ENCODE measurements around the gene THRSP. TPM values are rescaled to one million over a fixed set of nuclear protein-coding genes. Genes with fewer than 3 reads are reported as not detected.
"Not testable (repeated sequence)": the region's sequence is repeated elsewhere in the genome, so short reads cannot be mapped to it uniquely, and the experiment has no call there.

The THRSP gene
- total RNA-seq, 1 experiment from 2014 or later, result not detected

GRCh38 chr11:78027759-78028158, 35.9 kb upstream of the THRSP start:
- Histone ChIP-seq H3K9me3 (ENCODE audit: low read length) (no peaks in the 10 kb centered on the region), H3F3A (ENCODE audit: low read length, unreplicated experiment) (no peaks in the 10 kb centered on the region), H3K4me2 (ENCODE audit: low read length) (0 out of 2 replicates have a peak overlapping the region, but pooled peaks have one; percentile 34), H3K9me2 (replicated peaks; ENCODE audit: low read length) (no peaks in the 10 kb centered on the region), H4K20me1 (ENCODE audit: low read length) (no peaks in the 10 kb centered on the region), H3K36me3 (ENCODE audit: low read depth, low read length) (no peaks in the 10 kb centered on the region), H3K27ac (ENCODE audit: low read length) (no peak overlapping the region), H3K4me1 (ENCODE audit: insufficient read depth, low read length) (peaks cover 29% of the 10 kb centered on the region), H3K27me3 (ENCODE audit: low read length) (no peaks in the 10 kb centered on the region), H3K79me2 (ENCODE audit: low read length) (no peaks in the 10 kb centered on the region), H3K4me3 (ENCODE audit: low read length) (no peak overlapping the region), H3K9ac (ENCODE audit: low read length) (no peak overlapping the region), H2AFZ (ENCODE audit: low read length) (no peak overlapping the region)
- DNase-seq, result peak; percentile 22
- ChIA-PET CTCF (no interaction called here), POLR2A (ENCODE audit: unreplicated experiment) (no interaction called here)
- ATAC-seq, result no peak
- intact Hi-C loops (cut with micrococcal nuclease), result no loop called here
- no TSS peak for BruUV-seq (replicated peaks)
- TF ChIP-seq CTCF (conservative IDR thresholded peaks at IDR 0.05; ENCODE audit: low read depth, low read length), result no peak
- no peak for TF ChIP-seq EZH2 (IDR thresholded peaks at IDR 0.05; ENCODE audit: low read length, unreplicated experiment)
- no peak for TF ChIP-seq EZH2phosphoT487 (IDR thresholded peaks at IDR 0.05; ENCODE audit: borderline replicate concordance, low read length)

GRCh38 chr11:78028423-78028822, 35.2 kb upstream of the THRSP start:
- H3K79me2 ChIP-seq (ENCODE audit: low read length); BruUV-seq (replicated peaks); POLR2A ChIA-PET (ENCODE audit: unreplicated experiment); H3K27me3 ChIP-seq (ENCODE audit: low read length); intact Hi-C loops (cut with micrococcal nuclease); H3K9me3 ChIP-seq (ENCODE audit: low read length); H4K20me1 ChIP-seq (ENCODE audit: low read length); H3K4me3 ChIP-seq (ENCODE audit: low read length); H3K36me3 ChIP-seq (ENCODE audit: low read depth, low read length); H3K9me2 ChIP-seq (replicated peaks; ENCODE audit: low read length); H2AFZ ChIP-seq (ENCODE audit: low read length); H3K27ac ChIP-seq (ENCODE audit: low read length); H3K9ac ChIP-seq (ENCODE audit: low read length); H3F3A ChIP-seq (ENCODE audit: low read length, unreplicated experiment): not testable (repeated sequence)
- ATAC-seq (peak; percentile 78), DNase-seq (peak; percentile 92)
- CTCF ChIA-PET, result interaction anchor here (0.8 kb wide), 1 partner anchor 17 kb away, joined by 3 read pairs; no protein-coding TSS in a partner anchor
- Histone ChIP-seq H3K4me1 (ENCODE audit: insufficient read depth, low read length) (peaks cover 29% of the 10 kb centered on the region), H3K4me2 (ENCODE audit: low read length) (peak overlapping the region; percentile 34)

- Histone ChIP-seq H3K27ac (ENCODE audit: low read length) (no peak overlapping the region), H4K20me1 (ENCODE audit: low read length) (no peaks in the 10 kb centered on the region), H3K9me3 (ENCODE audit: low read length) (no peaks in the 10 kb centered on the region), H3K4me1 (ENCODE audit: insufficient read depth, low read length) (peaks cover 29% of the 10 kb centered on the region), H3F3A (ENCODE audit: low read length, unreplicated experiment) (no peaks in the 10 kb centered on the region), H3K36me3 (ENCODE audit: low read depth, low read length) (no peaks in the 10 kb centered on the region), H3K9ac (ENCODE audit: low read length) (no peak overlapping the region), H2AFZ (ENCODE audit: low read length) (peak overlapping the region; percentile 75), H3K9me2 (replicated peaks; ENCODE audit: low read length) (no peaks in the 10 kb centered on the region), H3K79me2 (ENCODE audit: low read length) (no peaks in the 10 kb centered on the region), H3K4me2 (ENCODE audit: low read length) (peak overlapping the region; percentile 23), H3K27me3 (ENCODE audit: low read length) (no peaks in the 10 kb centered on the region), H3K4me3 (ENCODE audit: low read length) (no peak overlapping the region)
- DNase-seq, result peak; percentile 85
- intact Hi-C loops (cut with micrococcal nuclease), result no loop called here
- no TSS peak for BruUV-seq (replicated peaks)
- TF ChIP-seq EZH2 (IDR thresholded peaks at IDR 0.05; ENCODE audit: low read length, unreplicated experiment) (no peak), EZH2phosphoT487 (IDR thresholded peaks at IDR 0.05; ENCODE audit: borderline replicate concordance, low read length) (no peak), CTCF (conservative IDR thresholded peaks at IDR 0.05; ENCODE audit: low read depth, low read length) (no peak)
- ATAC-seq, result peak; percentile 78
- POLR2A ChIA-PET (ENCODE audit: unreplicated experiment), result interaction anchor here (0.7 kb wide), 2 partner anchors 10 to 35 kb away, joined by 12 to 15 read pairs; no protein-coding TSS in a partner anchor
- CTCF ChIA-PET, result interaction anchor here (0.5 kb wide), 1 partner anchor 29 kb away, joined by 3 read pairs; no protein-coding TSS in a partner anchor
These were observed 33.0 kb upstream of the THRSP start for GRCh38 chr11:78030429-78031325.
